Type B pancreatic cell (in vitro differentiated cells): ENCODE data around the gene FBXO27. TPM values are rescaled to one million over a fixed set of nuclear protein-coding genes. Genes with fewer than 3 reads are reported as not detected.
A peak's percentile ranks its signal among the peaks of the same experiment; 100 is the strongest.

Experiments used
- DNase-seq: peaks from one replicate; pipeline ENCODE4 v3.0.0; 2021; ENCODE audit warnings: mixed read lengths; ENCODE audit not compliant: unreplicated experiment; ENCODE audit errors: extremely low spot score
- H3K27ac Mint-ChIP-seq: 2 replicates; pipeline ENCODE4 v1.8.0; 2021; ENCODE audit warnings: mild to moderate bottlenecking, mixed read lengths
- H3K27me3 Mint-ChIP-seq: 2 replicates; pipeline ENCODE4 v1.8.0; 2021; ENCODE audit warnings: mixed read lengths
- H3K36me3 Mint-ChIP-seq: 2 replicates; pipeline ENCODE4 v1.8.0; 2021; ENCODE audit warnings: mixed read lengths
- H3K4me1 Mint-ChIP-seq: one replicate; pipeline ENCODE4 v1.8.0; 2021; ENCODE audit warnings: mixed read lengths; ENCODE audit not compliant: unreplicated experiment
- H3K4me3 Mint-ChIP-seq: 2 replicates; pipeline ENCODE4 v1.8.0; 2021; ENCODE audit warnings: mild to moderate bottlenecking, mixed read lengths
- H3K9me3 Mint-ChIP-seq: 2 replicates; pipeline ENCODE4 v1.8.0; 2021; ENCODE audit warnings: mixed read lengths
- CTCF ChIP-seq: fragments of 200-600 bp; sonication (generic); conservative IDR thresholded peaks from 2 replicates; pipeline ENCODE4 v1.5.0; 2021; ENCODE audit warnings: antibody characterized with exemption, mild to moderate bottlenecking
- total RNA-seq: library from RNA; stranded (reverse); gene quantifications from 2 replicates; pipeline ENCODE4 v1.2.1, GENCODE V29; 2021; ENCODE audit warnings: low replicate concordance

FBXO27 gene
- total RNA-seq, 1 donor from 2014 or later = 8.2 TPM

GRCh38 chr19:39038098-39038497 is 5.7 kb upstream of the FBXO27 start:
- Mint-ChIP-seq H3K27ac (no peak overlapping the region), H3K9me3 (no peaks in the 10 kb centered on the region), H3K4me1 (peaks cover 4% of the 10 kb centered on the region), H3K4me3 (no peak overlapping the region), H3K36me3 (no peaks in the 10 kb centered on the region), H3K27me3 (peaks cover under 1% of the 10 kb centered on the region)
- no peak for DNase-seq
- no peak for TF ChIP-seq CTCF

GRCh38 chr19:39037194-39037593 is 4.8 kb upstream of the FBXO27 start:
- peaks cover 4% of the 10 kb centered on the region for H3K4me1 Mint-ChIP-seq
- H3K9me3 Mint-ChIP-seq = no peaks in the 10 kb centered on the region
- DNase-seq = no peak
- no peaks in the 10 kb centered on the region for H3K36me3 Mint-ChIP-seq
- H3K27me3 Mint-ChIP-seq = peaks cover 7% of the 10 kb centered on the region
- H3K4me3 Mint-ChIP-seq = no peak overlapping the region
- no peak overlapping the region for H3K27ac Mint-ChIP-seq
- no peak for TF ChIP-seq CTCF

GRCh38 chr19:39036581-39036980 is 4.2 kb upstream of the FBXO27 start:
- DNase-seq = no peak
- peaks cover 7% of the 10 kb centered on the region for H3K27me3 Mint-ChIP-seq
- peaks cover 4% of the 10 kb centered on the region for H3K4me1 Mint-ChIP-seq
- no peak for TF ChIP-seq CTCF
- H3K4me3 Mint-ChIP-seq = no peak overlapping the region
- H3K27ac Mint-ChIP-seq = no peak overlapping the region
- H3K9me3 Mint-ChIP-seq = no peaks in the 10 kb centered on the region
- H3K36me3 Mint-ChIP-seq = no peaks in the 10 kb centered on the region

- DNase-seq = peak; percentile 89
- H3K27ac Mint-ChIP-seq = peak overlapping the region; percentile 41
- H3K4me3 Mint-ChIP-seq = peak overlapping the region; percentile 84
- H3K36me3 Mint-ChIP-seq = peaks cover 5% of the 10 kb centered on the region
- TF ChIP-seq CTCF = peak; percentile 32
- H3K27me3 Mint-ChIP-seq = peaks cover 7% of the 10 kb centered on the region
- H3K9me3 Mint-ChIP-seq = no peaks in the 10 kb centered on the region
- no peaks in the 10 kb centered on the region for H3K4me1 Mint-ChIP-seq
These were observed 834 bp downstream of the FBXO27 start for GRCh38 chr19:39031368-39032062.

GRCh38 chr19:39030854-39031367 is 1.4 kb downstream of the FBXO27 start:
- TF ChIP-seq CTCF = no peak
- Mint-ChIP-seq H3K4me1 (no peaks in the 10 kb centered on the region), H3K27me3 (peaks cover 7% of the 10 kb centered on the region), H3K4me3 (peak overlapping the region; percentile 84), H3K36me3 (peaks cover 5% of the 10 kb centered on the region), H3K27ac (peak overlapping the region; percentile 41), H3K9me3 (no peaks in the 10 kb centered on the region)
- no peak for DNase-seq
